HUES48 (cell line): Measurements from ENCODE around the gene BRMS1.

Experiments
- H3K27ac ChIP-seq: one replicate; pipeline ENCODE4 v1.7.0; 2013; ENCODE audit warnings: low read depth, low read length, inconsistent platforms
- H3K27me3 ChIP-seq: 2 replicates; pipeline ENCODE4 v1.6.1; 2013; ENCODE audit warnings: mild to moderate bottlenecking, low read length; ENCODE audit not compliant: control insufficient read depth, insufficient read depth
- H3K36me3 ChIP-seq: 2 replicates; pipeline ENCODE4 v1.6.1; 2013; ENCODE audit warnings: low read length; ENCODE audit not compliant: control insufficient read depth, insufficient read depth
- H3K4me1 ChIP-seq: 2 replicates; pipeline ENCODE4 v1.6.1; 2013; ENCODE audit warnings: mild to moderate bottlenecking, low read length; ENCODE audit not compliant: control insufficient read depth, insufficient read depth
- H3K4me3 ChIP-seq: 2 replicates; pipeline ENCODE4 v1.5.1; 2013; ENCODE audit warnings: mild to moderate bottlenecking, low read depth, low read length
- H3K9ac ChIP-seq: 2 replicates; pipeline ENCODE4 v1.6.1; 2013; ENCODE audit warnings: mild to moderate bottlenecking, low read depth, low read length, moderate library complexity
- H3K9me3 ChIP-seq: 2 replicates; pipeline ENCODE4 v1.6.1; 2013; ENCODE audit warnings: low read length; ENCODE audit not compliant: control insufficient read depth, insufficient read depth

The BRMS1 gene

GRCh38 chr11:66334605-66335442 is 10.1 kb downstream of the BRMS1 start:
- Histone ChIP-seq H3K4me3 (0 out of 2 replicates have a peak overlapping the region, but pooled peaks have one; percentile 53), H3K9ac (no peak overlapping the region), H3K27me3 (no peaks in the 10 kb centered on the region), H3K4me1 (peaks cover 18% of the 10 kb centered on the region), H3K9me3 (no peaks in the 10 kb centered on the region), H3K36me3 (peaks cover 25% of the 10 kb centered on the region), H3K27ac (no peak overlapping the region)

GRCh38 chr11:66333896-66334604 is 10.9 kb downstream of the BRMS1 start:
- Histone ChIP-seq H3K4me1 (peaks cover 18% of the 10 kb centered on the region), H3K27me3 (no peaks in the 10 kb centered on the region), H3K36me3 (peaks cover 17% of the 10 kb centered on the region), H3K9me3 (no peaks in the 10 kb centered on the region), H3K9ac (no peak overlapping the region), H3K4me3 (no peak overlapping the region), H3K27ac (no peak overlapping the region)

- Histone ChIP-seq H3K36me3 (peaks cover 10% of the 10 kb centered on the region), H3K4me3 (no peak overlapping the region), H3K9me3 (no peaks in the 10 kb centered on the region), H3K27ac (no peak overlapping the region), H3K9ac (no peak overlapping the region), H3K4me1 (peaks cover 24% of the 10 kb centered on the region), H3K27me3 (no peaks in the 10 kb centered on the region)
These were observed 11.6 kb downstream of the BRMS1 start for GRCh38 chr11:66333220-66333877.

GRCh38 chr11:66332371-66333219 is 12.3 kb downstream of the BRMS1 start:
- H3K27me3 ChIP-seq: peaks cover 6% of the 10 kb centered on the region; the same call in 1 of the 2 replicates
- H3K9me3 ChIP-seq: no peaks in the 10 kb centered on the region
- no peak overlapping the region for H3K9ac ChIP-seq
- H3K4me3 ChIP-seq: no peak overlapping the region
- peaks cover 24% of the 10 kb centered on the region for H3K4me1 ChIP-seq
- H3K27ac ChIP-seq: no peak overlapping the region
- peaks cover 5% of the 10 kb centered on the region for H3K36me3 ChIP-seq

- Histone ChIP-seq H3K27ac (no peak overlapping the region), H3K9ac (no peak overlapping the region), H3K27me3 (peaks cover 7% of the 10 kb centered on the region; the same call in 1 of the 2 replicates), H3K9me3 (no peaks in the 10 kb centered on the region), H3K4me1 (peaks cover 19% of the 10 kb centered on the region), H3K36me3 (no peaks in the 10 kb centered on the region), H3K4me3 (no peak overlapping the region)
These were observed 13.1 kb downstream of the BRMS1 start for GRCh38 chr11:66331542-66332370.

GRCh38 chr11:66330931-66331330 is 14.0 kb downstream of the BRMS1 start:
- H3K27me3 ChIP-seq: peaks cover 7% of the 10 kb centered on the region; the same call in 1 of the 2 replicates
- no peaks in the 10 kb centered on the region for H3K9me3 ChIP-seq
- no peak overlapping the region for H3K4me3 ChIP-seq
- H3K27ac ChIP-seq: no peak overlapping the region
- no peaks in the 10 kb centered on the region for H3K36me3 ChIP-seq
- H3K9ac ChIP-seq: no peak overlapping the region
- peaks cover 12% of the 10 kb centered on the region for H3K4me1 ChIP-seq

GRCh38 chr11:66329165-66329673 is 15.7 kb downstream of the BRMS1 start:
- no peaks in the 10 kb centered on the region for H3K36me3 ChIP-seq
- H3K4me1 ChIP-seq: peaks cover 11% of the 10 kb centered on the region
- no peak overlapping the region for H3K27ac ChIP-seq
- H3K27me3 ChIP-seq: peaks cover 7% of the 10 kb centered on the region; the same call in 1 of the 2 replicates
- no peak overlapping the region for H3K9ac ChIP-seq
- no peaks in the 10 kb centered on the region for H3K9me3 ChIP-seq
- H3K4me3 ChIP-seq: no peak overlapping the region

- Histone ChIP-seq H3K27ac (peak overlapping the region; percentile 23), H3K36me3 (no peaks in the 10 kb centered on the region), H3K4me1 (peaks cover 11% of the 10 kb centered on the region), H3K9ac (peak overlapping the region; percentile 18; the same call in 1 of the 2 replicates), H3K9me3 (no peaks in the 10 kb centered on the region), H3K27me3 (peaks cover 7% of the 10 kb centered on the region; the same call in 1 of the 2 replicates), H3K4me3 (peak overlapping the region; percentile 38)
These were observed 16.4 kb downstream of the BRMS1 start for GRCh38 chr11:66328302-66329144.

- no peak overlapping the region for H3K27ac ChIP-seq
- no peaks in the 10 kb centered on the region for H3K9me3 ChIP-seq
- H3K9ac ChIP-seq: no peak overlapping the region
- peaks cover 11% of the 10 kb centered on the region for H3K4me1 ChIP-seq
- H3K36me3 ChIP-seq: no peaks in the 10 kb centered on the region
- peaks cover 7% of the 10 kb centered on the region; the same call in 1 of the 2 replicates for H3K27me3 ChIP-seq
- no peak overlapping the region for H3K4me3 ChIP-seq
These were observed 16.9 kb downstream of the BRMS1 start for GRCh38 chr11:66328031-66328301.
